ENCODE results near the gene PMEL. TPM values are rescaled to one million over a fixed set of nuclear protein-coding genes. Genes with fewer than 3 reads are reported as not detected.

Gene PMEL
- total RNA-seq, 1 experiment from 2014 or later: 5.8 TPM

DNA sequence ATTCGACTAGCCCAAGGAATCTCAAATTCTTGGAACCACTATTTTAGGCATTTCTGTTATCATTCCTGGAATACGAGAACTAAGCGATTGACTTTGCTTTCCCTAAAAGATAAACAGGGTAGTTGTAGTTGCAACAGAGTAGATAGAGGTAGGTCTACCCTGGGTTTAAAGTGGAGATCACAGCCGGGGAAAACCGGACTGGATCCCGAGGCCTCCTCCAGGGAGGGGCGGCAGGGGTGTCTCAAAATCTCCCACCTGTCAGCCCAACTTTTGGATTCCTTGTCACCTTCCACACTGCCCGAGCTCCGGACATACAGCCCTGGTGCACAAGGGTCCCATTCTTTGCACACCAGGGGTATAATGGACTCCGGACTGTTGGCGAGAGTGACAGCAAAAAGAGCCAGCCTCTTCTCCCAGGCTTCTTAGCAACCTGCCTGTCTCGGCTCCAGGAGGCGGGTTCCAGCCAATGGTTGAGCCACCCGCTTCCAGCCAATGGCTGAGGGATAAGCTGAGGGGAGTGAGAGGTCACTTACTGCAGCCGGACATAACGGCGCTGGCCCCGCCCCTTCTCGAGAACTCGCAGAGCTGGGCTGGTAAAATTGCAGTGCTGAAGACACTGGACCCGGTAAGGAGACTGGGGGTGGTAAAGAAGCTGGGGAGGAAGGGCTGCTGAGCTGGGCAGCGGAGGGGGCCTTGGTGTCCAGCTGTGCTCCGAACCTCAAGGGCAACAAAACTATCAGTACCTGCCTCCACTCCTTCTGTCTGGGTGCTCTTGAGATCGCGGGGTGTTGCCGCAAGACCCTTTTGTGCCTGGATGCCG is 31.1 kb upstream of the PMEL start, which contains the start of gene SUOX (continued):
- TF ChIP-seq YY1 (IDR thresholded peaks at IDR 0.05; ENCODE audit: extremely low read depth, insufficient replicate concordance, low read depth, low read length) (peak; percentile 61), ELF1 (IDR thresholded peaks at IDR 0.05; ENCODE audit: borderline replicate concordance, low read depth) (no peak), SRF (IDR thresholded peaks at IDR 0.05; ENCODE audit: low read depth) (no peak)

DNA sequence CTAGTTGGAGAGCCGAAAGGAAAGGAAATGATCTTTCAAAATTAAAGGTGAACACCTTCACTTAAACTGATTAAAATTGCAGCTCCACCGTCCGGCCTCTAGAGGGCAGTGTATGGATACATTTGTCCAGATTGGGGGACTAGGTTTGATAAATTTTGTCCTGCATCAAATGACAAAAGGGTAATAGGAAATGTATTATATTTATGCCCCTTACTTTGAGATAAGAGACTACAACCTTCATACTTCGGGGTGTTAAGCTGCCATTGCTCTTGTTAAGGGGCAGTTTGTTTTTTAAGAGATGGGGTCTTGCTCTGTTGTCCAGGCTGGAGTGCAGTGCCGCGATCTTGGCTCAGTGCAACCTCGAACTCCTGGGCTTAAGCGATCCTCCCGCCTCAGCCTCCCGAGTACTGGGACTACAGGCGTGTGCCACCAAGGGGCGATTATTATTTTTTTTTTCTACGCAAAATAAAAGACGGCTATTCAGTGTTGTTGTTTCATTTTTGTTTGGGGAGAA is 30.4 kb upstream of the PMEL start:
- DNase-seq (ENCODE audit: low read depth, low spot score): no peak
- no peaks in the 10 kb centered on the region for H3K9me2 ChIP-seq (ENCODE audit: insufficient read depth)
- intact Hi-C loops (cut with micrococcal nuclease): loop anchor here (1.0 to 5.0 kb wide), 3 partner anchors 33 to 121 kb away; partner anchors contain the start of genes RPL41, RPS26 and ZC3H10
- H3K4me1 ChIP-seq (ENCODE audit: control insufficient read depth in 1 of 2, insufficient read depth in 2 of 2, low read length in 2 of 2): peaks cover 8 to 15% of the 10 kb centered on the region in 2 experiments; a peak in 3 of 4 replicates
- no peaks in the 10 kb centered on the region for H3K9me3 ChIP-seq (ENCODE audit: control insufficient read depth in 1 of 2, insufficient read depth in 1 of 2, low read depth in 1 of 2, low read length in 2 of 2)
- H3K79me2 ChIP-seq (ENCODE audit: insufficient read depth, low read length): no peaks in the 10 kb centered on the region
- POLR2A ChIA-PET: interaction anchor here (0.6 to 2.8 kb wide), 6 partner anchors 10 to 314 kb away, joined by 3 to 22 read pairs (median 4); partner anchors contain the start of gene ZC3H10
- no peaks in the 10 kb centered on the region for H4K20me1 ChIP-seq (ENCODE audit: insufficient read depth)
- peaks cover 8 to 20% of the 10 kb centered on the region in 2 experiments; a peak in 2 of 4 replicates for H3K36me3 ChIP-seq (ENCODE audit: control insufficient read depth in 1 of 2, insufficient read depth in 2 of 2, low read length in 2 of 2)
- H3K4me3 ChIP-seq (replicated peaks in 1 of 2; ENCODE audit: low read depth in 1 of 2, low read length in 2 of 2): peak overlapping the region; percentile 62 to 76
- peak overlapping the region; percentile 63 for H3K27ac ChIP-seq (ENCODE audit: low read depth, low read length)
- CTCF ChIA-PET: interaction anchor here (0.5 to 3.5 kb wide), 21 partner anchors 12 to 259 kb away, joined by 3 to 48 read pairs (median 4); partner anchors contain the start of genes DNAJC14, ERBB3, MYL6 and RAB5B
- H2AFZ ChIP-seq (ENCODE audit: low read depth, low read length, poor library complexity, severe bottlenecking): peak overlapping the region; percentile 37
- H3K9ac ChIP-seq (ENCODE audit: low read length): peak overlapping the region; percentile 73
- no TSS peak for BruUV-seq (replicated peaks)
- RAD21 ChIA-PET (ENCODE audit: low non-redundant PET in 1 of 2, low total read pairs in 2 of 2, uncharacterized antibody in 2 of 2, unreplicated experiment in 2 of 2): interaction anchor here (0.8 to 2.0 kb wide), 4 partner anchors 22 to 44 kb away, joined by 3 to 6 read pairs (median 5); partner anchors contain the start of gene RAB5B (in 1 of the 2)
- H3K4me2 ChIP-seq (ENCODE audit: low read length): peak overlapping the region; percentile 88
- ATAC-seq: peak; percentile 23; the same call in 1 of the 2 replicates
- H3K27me3 ChIP-seq (ENCODE audit: insufficient read depth, low read length): no peaks in the 10 kb centered on the region
- TF ChIP-seq ZBTB33 (IDR thresholded peaks at IDR 0.05; ENCODE audit: extremely low read depth, insufficient replicate concordance, low read length): no peak
- TF ChIP-seq ZNF274 (IDR thresholded peaks at IDR 0.05; ENCODE audit: low read depth, low read length): no peak
- no peak for TF ChIP-seq POLR2A (IDR thresholded peaks at IDR 0.05; ENCODE audit: borderline replicate concordance, extremely low read depth, insufficient read depth, insufficient read length)
- TF ChIP-seq ELF1 (IDR thresholded peaks at IDR 0.05; ENCODE audit: borderline replicate concordance, low read depth): no peak
- TF ChIP-seq FOSL1 (IDR thresholded peaks at IDR 0.05; ENCODE audit: low read depth): no peak
- TF ChIP-seq POLR2AphosphoS5 (IDR thresholded peaks at IDR 0.05; ENCODE audit: low read depth, low read length): no peak
- no peak for TF ChIP-seq TCF7L2 (IDR thresholded peaks at IDR 0.05; ENCODE audit: borderline replicate concordance, extremely low read depth, insufficient read depth, insufficient read length)
- TF ChIP-seq EZH2phosphoT487 (IDR thresholded peaks at IDR 0.05; ENCODE audit: borderline replicate concordance): no peak
- TF ChIP-seq SP1 (IDR thresholded peaks at IDR 0.05; ENCODE audit: low read depth): peak; percentile 24; the same call in 1 of the 2 replicates
- TF ChIP-seq EGR1 (IDR thresholded peaks at IDR 0.05; ENCODE audit: low read depth): no peak
- no peak for TF ChIP-seq JUND (IDR thresholded peaks at IDR 0.05)
- TF ChIP-seq, protein P1, sequence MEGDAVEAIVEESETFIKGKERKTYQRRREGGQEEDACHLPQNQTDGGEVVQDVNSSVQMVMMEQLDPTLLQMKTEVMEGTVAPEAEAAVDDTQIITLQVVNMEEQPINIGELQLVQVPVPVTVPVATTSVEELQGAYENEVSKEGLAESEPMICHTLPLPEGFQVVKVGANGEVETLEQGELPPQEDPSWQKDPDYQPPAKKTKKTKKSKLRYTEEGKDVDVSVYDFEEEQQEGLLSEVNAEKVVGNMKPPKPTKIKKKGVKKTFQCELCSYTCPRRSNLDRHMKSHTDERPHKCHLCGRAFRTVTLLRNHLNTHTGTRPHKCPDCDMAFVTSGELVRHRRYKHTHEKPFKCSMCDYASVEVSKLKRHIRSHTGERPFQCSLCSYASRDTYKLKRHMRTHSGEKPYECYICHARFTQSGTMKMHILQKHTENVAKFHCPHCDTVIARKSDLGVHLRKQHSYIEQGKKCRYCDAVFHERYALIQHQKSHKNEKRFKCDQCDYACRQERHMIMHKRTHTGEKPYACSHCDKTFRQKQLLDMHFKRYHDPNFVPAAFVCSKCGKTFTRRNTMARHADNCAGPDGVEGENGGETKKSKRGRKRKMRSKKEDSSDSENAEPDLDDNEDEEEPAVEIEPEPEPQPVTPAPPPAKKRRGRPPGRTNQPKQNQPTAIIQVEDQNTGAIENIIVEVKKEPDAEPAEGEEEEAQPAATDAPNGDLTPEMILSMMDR (IDR thresholded peaks at IDR 0.05 in 2 of 3, conservative IDR thresholded peaks at IDR 0.05 in 1 of 3; ENCODE audit: borderline replicate concordance in 1 of 3, insufficient read depth in 1 of 3, low read depth in 2 of 3, low read length in 2 of 3): peak; percentile 73 to 94 (median 84)
- TF ChIP-seq SRF (IDR thresholded peaks at IDR 0.05; ENCODE audit: low read depth): no peak
- TF ChIP-seq RAD21 (IDR thresholded peaks at IDR 0.05; ENCODE audit: low read depth): peak; percentile 85
- no peak for TF ChIP-seq ZFX (IDR thresholded peaks at IDR 0.05)
- TF ChIP-seq CEBPB (IDR thresholded peaks at IDR 0.05; ENCODE audit: low read depth): no peak
- no peak for TF ChIP-seq ATF3 (IDR thresholded peaks at IDR 0.05)
- TF ChIP-seq SIN3A (IDR thresholded peaks at IDR 0.05; ENCODE audit: low read depth): no peak
- TF ChIP-seq CBX3 (IDR thresholded peaks at IDR 0.05; ENCODE audit: low read depth): 0 out of 2 replicates have a peak, but pooled peaks have one; percentile 25
